Brain microvascular endothelial cell (primary cell): ENCODE results near the gene NFKBIA.

Source experiments
- DNase-seq: peaks from one replicate; pipeline ENCODE4 v3.0.0-alpha.2; 2020
- H3K27ac ChIP-seq: fragments of 250-450 bp; sonication (Bioruptor Pico); 2 replicates; pipeline ENCODE4 v1.5.1; 2020; ENCODE audit warnings: mild to moderate bottlenecking, moderate library complexity
- H3K27me3 ChIP-seq: fragments of 250-450 bp; sonication (Bioruptor Pico); replicated peaks from 2 replicates; pipeline ENCODE4 v1.5.1; 2020; ENCODE audit warnings: mild to moderate bottlenecking
- H3K36me3 ChIP-seq: fragments of 250-450 bp; sonication (Bioruptor Pico); replicated peaks from 2 replicates; pipeline ENCODE4 v1.5.1; 2020; ENCODE audit warnings: mild to moderate bottlenecking
- H3K4me3 ChIP-seq: 2 replicates; pipeline ENCODE4 v1.5.1; 2011; ENCODE audit warnings: low read depth, mild to moderate bottlenecking, control low read depth, low read length, moderate library complexity
- CTCF ChIP-seq: IDR thresholded peaks from 2 replicates; pipeline ENCODE4 v1.5.1; 2011; ENCODE audit warnings: low read depth, mild to moderate bottlenecking, moderate library complexity, low read length, control low read depth, inconsistent platforms; ENCODE audit errors: missing control alignments
- in situ Hi-C: cut with HindIII; loops from 2 replicates; pipeline ENCODE4 v1.10.0; 2017; ENCODE audit warnings: low sequenced_read_pairs, low pct_ligation_motif_present

NFKBIA gene

GRCh38 chr14:35392103-35392502 is 12.4 kb downstream of the NFKBIA start:
- Histone ChIP-seq H3K36me3 (no peaks in the 10 kb centered on the region), H3K27me3 (no peaks in the 10 kb centered on the region), H3K4me3 (no peak overlapping the region), H3K27ac (no peak overlapping the region)
- DNase-seq = no peak
- TF ChIP-seq CTCF = no peak
- in situ Hi-C loops = no loop called here

- Histone ChIP-seq H3K36me3 (no peaks in the 10 kb centered on the region), H3K4me3 (no peak overlapping the region), H3K27ac (no peak overlapping the region), H3K27me3 (no peaks in the 10 kb centered on the region)
- in situ Hi-C loops = no loop called here
- DNase-seq = no peak
- TF ChIP-seq CTCF = no peak
These were observed 13.2 kb downstream of the NFKBIA start for GRCh38 chr14:35391388-35391710.

- peak; percentile 51 for DNase-seq
- Histone ChIP-seq H3K4me3 (no peak overlapping the region), H3K36me3 (no peaks in the 10 kb centered on the region), H3K27ac (no peak overlapping the region), H3K27me3 (no peaks in the 10 kb centered on the region)
- in situ Hi-C loops = no loop called here
- TF ChIP-seq CTCF = no peak
These were observed 13.8 kb downstream of the NFKBIA start for GRCh38 chr14:35390577-35391387.

GRCh38 chr14:35389315-35389667 is 15.3 kb downstream of the NFKBIA start:
- in situ Hi-C loops = no loop called here
- H3K4me3 ChIP-seq = no peak overlapping the region
- no peak for TF ChIP-seq CTCF
- no peaks in the 10 kb centered on the region for H3K27me3 ChIP-seq
- DNase-seq = no peak
- no peaks in the 10 kb centered on the region for H3K36me3 ChIP-seq
- no peak overlapping the region for H3K27ac ChIP-seq

- Histone ChIP-seq H3K4me3 (no peak overlapping the region), H3K27ac (no peak overlapping the region), H3K36me3 (no peaks in the 10 kb centered on the region), H3K27me3 (no peaks in the 10 kb centered on the region)
- no peak for DNase-seq
- TF ChIP-seq CTCF = no peak
- in situ Hi-C loops = no loop called here
These were observed 15.8 kb downstream of the NFKBIA start for GRCh38 chr14:35388656-35389314.
